T follicular helper cell (primary cell): ENCODE measurements around the gene KRT76.
"Not testable (repeated sequence)": the region's sequence is repeated elsewhere in the genome, so short reads cannot be mapped to it uniquely, and the experiment has no call there.

Source experiments
- DNase-seq: peaks from one replicate; pipeline ENCODE4 v3.0.0-alpha.2; 2020; ENCODE audit warnings: low read depth

The KRT76 gene

DNA sequence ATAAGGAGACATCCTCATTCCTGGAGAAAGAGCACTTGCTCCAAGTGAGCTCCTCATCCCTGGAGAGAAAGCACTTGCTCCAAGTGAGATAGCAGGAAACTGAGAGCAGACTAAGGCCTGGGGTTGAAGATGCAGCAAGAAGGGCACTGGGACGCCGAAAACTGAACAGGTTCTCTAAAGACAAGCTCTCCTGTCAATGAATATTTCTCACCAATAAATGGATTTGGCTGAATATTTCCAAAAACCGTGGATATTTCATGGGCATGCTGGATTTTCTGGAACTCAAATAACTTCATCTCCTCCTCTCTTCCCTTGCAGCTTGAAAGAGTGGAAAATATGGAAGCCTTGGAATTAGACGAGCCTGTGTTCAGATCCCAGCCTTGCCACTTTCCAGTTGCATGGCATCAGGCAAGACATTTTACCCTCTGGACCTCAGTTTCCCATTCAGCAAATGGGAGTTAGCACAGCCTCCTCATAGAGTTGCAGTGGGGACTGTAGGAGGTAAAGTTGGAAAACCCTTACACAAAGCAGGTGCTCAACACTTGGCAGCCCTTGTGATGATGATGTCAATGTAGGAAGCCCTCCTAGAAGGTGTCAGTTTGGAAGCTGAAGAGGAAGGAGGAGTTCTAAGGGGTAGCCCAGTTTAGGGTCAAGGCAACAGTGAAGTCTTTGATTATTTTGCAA lies 4.4 kb upstream of the KRT76 start:
- no peak for DNase-seq

DNA sequence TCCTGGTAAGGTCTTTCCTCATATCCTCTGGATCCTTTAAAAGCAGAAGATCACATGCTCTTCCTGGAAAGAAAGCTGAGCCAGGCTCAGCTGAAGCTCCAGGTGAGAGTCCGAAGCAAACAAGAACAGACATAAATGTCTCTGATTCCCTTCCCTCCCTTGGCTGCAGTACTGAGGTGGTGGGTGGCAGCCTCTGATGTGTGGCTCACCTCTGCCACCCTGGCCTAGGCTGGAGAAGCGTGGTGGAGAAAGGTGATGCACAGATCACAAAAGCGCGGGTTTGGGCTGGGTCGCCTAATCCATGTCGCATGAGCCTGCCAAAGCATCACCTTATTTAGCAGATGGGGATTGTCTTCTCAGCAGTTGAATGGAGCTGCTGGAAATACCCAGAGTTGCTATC lies 2.8 kb upstream of the KRT76 start:
- no peak for DNase-seq

DNA sequence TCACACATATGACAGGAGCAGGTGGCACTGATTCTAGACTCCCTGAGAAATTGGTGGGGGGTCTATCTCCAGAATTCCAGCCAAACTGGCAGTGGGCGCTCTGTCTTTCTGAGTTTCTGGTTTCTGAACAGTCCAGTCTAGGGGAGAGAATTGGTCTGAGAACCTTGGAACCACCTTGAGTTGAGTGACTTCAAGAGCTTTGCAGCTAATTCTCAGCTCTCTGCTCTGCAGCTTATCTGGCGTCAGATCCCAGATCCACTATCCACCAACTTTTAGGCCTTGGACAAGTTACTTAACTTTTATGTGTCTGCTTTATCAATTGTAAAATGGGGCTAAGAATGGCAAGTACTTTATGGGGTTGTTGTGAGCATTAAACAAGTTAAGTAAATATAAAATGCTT lies 1.7 kb upstream of the KRT76 start:
- DNase-seq, result no peak

DNA sequence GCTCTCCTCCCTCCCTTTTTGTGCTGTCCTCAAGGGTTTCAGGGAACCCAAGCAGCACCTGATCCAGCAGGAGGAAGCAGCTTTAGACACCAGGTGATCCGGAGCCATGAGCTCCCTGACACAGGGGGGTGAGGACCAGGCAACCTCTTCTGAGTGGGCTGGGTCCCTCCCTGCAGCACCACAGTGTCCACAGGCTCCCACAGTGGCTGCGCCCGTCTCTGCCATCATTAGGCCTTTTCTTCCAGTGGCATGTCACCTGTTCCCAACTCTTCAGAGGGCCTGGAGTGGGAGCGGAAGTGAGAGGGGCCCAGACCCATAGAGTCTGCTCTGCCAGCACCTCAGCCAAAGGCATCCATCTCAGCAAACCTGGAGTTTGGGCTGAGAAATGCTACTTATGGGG lies 421 bp upstream of the KRT76 start:
- no peak for DNase-seq

DNA sequence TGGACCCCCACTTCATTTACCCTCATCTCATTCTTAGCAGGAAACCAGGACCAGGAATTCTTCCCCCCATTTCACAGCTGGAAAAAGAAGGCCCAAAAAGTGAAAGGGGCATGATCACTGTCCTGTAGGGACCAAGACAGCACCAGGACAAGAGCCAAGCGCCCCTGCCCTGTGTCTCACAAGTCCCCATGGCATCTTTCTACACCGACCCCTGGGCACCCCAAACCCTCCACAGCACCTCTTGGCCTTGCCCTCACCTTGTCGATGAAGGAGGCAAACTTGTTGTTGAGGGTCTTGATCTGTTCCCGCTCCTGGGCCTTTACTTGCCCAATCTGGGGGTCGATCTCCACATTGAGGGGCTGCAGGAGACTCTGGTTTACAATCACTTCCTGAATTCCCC lies 710 bp downstream of the KRT76 start:
- DNase-seq, result no peak

DNA sequence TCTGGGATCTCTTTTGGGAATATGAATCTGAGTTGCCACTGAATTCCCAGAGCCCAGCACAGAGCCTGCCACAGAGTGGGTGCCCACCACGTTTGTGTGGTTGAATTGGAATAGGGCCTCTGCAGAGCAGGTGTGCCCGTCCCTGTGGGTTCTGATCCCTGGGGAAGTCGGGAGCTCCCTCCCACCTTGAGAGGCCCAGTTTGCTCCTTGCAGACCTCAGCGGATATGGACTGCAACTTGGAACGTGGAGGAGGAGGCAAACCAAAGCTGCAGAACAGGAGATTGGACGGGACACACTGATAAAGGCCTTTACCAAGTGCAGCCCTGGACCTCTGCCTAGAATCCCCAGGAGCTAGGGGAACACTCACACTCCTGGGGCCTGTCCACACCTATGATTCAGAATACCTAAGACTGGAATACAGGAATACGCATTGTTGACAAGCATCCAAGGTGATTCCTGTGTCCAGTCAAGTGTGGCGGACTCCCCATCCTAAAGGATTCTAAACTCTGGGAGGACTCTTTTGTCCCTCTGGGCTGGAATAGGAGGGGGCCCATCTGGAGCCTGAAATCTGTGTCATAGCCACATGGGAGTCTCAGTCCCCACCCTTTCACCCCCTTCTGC lies 2.4 kb downstream of the KRT76 start:
- no peak for DNase-seq

DNA sequence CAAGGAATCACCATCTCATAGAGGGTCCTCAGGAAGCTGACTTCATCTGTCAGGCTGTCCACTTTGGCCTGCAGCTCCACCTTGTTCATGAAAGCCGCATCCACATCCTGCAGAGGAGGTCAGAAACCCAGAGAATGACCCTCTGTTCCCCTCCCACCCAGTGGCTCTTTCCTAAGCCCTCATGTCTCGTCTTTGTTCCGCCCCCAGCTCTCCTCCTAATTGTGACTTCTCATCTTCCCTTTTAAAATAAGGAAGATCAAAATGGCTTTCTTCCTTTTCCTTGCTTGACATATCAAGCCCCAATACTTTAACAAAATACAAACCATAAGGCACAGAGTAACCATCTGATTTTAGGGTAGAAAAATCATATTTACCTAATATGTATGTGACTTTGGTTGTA lies 4.4 kb downstream of the KRT76 start:
- no peak for DNase-seq

DNA sequence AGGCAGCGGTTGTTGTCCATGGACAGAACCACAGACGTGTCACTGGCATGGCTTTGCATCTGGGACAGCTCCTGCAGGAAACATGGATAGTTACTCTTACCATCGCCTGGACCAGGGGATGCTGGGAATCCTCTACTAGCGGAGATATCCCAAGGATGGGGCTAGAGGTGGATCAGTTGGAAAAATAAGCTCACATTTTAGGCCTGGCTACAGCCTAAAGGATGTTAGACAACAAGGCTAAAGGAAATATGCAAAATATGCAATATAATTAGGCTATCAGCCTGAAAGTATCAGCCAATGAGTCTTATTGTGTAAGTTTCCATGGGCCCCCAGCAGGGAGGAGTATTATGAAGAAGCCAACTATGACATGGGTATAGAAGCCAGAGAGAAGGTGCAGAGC lies 5.0 kb downstream of the KRT76 start:
- DNase-seq, result no peak

DNA sequence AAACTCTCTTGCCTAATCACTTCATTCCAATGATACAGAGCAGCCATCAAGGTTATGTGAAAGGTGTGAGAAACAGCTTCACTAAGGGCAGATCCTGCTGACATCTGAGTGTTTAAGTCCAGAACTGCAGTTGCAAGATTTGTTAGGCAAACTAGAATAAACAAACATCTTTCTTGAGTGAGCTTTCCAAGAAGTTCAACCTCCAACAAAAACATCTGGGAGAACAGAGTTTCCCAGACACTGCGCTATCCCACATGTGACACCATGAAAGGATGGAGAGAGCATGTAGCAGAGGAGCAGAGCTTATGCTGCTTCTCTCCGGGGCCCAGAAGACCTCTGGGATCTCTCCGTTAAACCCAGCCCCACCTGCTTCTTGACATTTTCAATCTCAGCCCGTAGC lies 5.6 kb downstream of the KRT76 start:
- DNase-seq, result no peak

DNA sequence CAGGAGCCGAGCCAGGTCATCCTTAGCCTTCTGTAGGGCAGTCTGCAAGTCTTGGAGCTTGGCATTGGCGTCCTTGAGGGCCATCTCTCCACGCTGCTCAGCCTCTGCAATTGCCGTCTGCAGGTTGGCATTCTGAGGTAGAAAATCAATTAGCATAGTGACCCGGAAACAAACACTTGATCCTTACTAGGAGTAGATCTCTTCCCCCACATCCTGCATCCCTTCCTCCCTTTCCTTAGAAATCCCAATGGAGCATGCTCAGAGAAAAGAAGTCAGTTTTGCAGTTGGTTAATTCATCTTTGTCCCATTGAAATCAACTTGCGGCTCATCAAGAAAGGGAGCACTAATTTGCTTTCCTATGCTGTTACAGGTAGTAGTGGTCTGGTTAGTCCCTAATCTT lies 6.1 kb downstream of the KRT76 start:
- no peak for DNase-seq

DNA sequence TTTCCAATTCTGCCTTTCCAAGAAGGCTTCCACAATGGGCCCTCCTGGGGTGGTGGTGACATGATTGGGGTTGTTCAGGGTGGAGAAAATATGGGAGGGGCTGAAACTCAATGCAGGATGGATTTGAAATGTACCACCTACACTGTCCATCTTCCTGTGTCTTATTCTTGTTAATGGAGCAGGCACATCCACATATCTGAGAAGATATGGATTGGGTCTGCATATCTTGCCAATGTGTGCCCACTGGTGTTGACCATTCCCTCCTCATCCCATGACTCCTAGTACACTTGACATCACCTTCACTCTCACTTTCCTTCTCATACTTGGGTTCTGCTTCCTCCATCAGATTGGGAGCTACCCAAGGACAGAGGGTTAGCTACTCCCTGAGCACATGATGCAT lies 7.2 kb downstream of the KRT76 start:
- DNase-seq, result no peak

DNA sequence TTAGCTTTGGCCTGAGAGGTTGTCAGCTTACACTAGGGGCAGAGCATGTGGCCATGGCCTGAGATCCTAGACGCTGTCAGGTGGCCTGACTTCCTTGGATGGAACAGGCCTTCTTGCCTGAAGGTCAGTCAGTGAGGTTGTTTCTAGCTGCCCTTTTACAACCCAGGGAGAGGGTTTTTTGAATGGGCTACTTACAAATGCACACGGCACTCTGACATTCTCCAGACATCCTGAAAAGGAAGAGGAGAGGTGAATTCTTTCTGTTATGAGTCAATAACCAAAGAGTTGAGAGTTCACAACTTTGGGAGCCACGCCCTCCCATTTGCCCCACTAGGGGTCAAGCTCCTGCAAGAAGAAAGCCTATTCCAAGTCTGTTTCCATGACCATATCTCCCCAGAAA lies 7.8 kb downstream of the KRT76 start:
- no peak for DNase-seq

DNA sequence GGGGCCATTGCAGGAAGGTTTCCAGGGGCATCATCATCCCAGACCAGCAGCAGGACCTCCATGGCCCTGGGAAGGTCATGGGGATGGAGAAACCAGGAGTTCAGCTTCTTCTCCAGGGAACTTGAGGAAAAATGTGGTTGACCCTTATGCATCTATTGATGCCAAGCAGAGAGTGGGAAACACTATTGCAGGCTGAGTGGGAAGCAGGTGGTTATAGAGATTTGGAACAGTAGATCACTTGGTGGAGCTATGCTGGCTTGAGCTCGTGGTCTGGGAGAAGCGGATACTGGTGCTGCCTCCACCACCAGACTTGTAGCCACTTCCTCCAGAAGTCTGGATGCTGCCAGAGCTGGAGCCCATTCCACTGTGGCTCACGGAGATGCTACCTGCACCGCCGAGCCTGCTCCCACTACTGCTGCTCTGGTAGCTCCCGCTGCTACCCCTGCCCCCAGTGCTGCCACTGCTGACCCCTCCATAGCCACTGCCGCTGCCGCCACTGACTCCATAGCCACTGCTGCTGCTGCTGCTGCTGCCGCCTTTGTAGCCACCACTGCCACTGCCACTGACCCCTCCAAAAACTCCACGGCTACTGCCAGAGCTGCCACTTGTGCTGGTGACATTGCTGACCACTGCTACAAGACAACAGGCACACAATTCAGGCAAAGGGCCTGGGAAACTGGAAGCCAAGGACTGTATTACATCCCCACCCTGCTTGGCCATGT lies 8.5 kb downstream of the KRT76 start:
- no peak for DNase-seq

DNA sequence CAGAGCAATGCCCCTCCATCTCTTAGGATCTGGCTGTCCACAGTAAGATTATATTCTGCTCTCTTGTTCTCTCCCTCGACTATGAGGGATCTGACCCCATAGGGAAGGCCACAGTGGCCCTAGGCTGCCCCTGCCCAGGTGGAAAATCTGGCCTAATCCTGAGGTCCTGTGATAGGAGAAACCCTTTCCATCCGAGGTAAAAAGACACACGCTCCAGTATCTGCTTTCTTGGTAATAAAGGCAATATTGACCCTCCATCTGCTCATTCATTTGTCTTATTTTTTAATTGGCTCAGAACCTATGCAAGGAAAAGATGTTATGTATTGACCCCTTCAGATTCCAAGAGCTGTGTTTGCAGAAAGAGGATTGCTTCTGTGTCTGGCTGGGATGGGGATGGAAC lies 9.7 kb downstream of the KRT76 start:
- DNase-seq, result no peak

DNA sequence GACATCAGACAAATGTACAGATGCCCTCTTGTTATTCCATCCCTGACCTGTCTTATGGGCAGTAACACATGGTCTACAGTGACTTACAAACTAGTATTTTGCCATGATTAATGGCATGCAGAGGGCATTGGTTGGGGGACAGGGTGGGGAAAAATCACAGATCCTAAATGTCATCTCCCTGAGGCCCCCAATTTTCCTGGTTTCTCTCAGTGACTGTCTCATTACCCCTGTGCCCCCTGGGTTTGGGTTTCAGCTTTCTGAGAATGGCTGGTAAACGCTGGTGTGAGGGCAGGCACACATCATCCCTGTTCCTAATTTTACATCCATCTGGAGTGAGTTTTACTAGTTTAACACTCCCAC lies 10.1 kb downstream of the KRT76 start:
- DNase-seq, result no peak

DNA sequence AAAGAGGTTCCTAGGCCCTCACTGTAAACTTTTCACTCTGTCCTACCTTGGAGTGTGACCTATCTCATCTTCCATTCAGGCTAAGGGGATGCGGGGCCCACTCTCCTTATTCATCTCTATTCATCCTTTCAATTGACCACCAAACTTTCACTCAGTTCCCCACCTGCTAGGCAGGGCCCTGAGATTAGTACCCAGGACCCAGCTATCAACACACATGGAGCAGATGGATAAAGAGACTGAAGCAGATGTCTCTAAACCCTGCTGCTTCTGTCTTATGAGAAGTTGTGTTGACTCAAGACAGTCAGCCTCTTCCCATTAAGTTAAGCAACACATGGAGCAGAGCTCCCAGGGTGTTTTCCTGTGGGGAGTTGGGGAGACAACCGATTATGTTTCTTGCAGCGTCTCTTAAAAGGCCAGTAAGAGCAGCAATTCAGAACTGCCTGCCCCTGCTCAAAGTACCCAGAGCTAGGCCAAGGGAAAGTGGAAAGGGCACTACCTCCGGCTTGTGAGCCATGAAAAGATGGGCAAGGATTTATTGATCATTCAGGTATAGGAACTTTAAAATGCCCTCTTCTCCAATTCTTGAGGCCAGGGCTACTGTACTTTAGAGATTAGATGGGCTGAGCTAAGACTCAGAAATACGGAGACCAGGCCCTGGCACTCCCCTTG lies 10.7 kb downstream of the KRT76 start:
- DNase-seq, result no peak

DNA sequence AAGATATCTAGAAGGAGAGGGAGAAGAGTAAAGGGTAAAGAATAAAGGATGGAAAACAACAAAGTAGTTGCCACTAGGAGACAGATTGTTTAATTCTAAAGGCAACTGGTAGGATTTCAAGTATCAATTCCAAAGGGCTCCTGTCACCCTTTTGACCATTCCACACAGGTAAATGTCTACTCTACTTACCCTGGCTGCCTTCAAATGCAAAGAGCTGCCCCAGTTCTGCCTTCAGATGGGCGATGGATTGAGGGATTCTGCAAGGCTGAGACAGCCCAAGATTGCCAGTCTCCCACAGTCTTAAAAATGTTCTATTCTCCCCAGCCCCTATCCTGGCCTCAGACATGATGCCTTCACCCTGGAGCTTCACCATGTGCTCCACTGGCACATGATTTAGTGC lies 11.4 kb downstream of the KRT76 start:
- no peak for DNase-seq

DNA sequence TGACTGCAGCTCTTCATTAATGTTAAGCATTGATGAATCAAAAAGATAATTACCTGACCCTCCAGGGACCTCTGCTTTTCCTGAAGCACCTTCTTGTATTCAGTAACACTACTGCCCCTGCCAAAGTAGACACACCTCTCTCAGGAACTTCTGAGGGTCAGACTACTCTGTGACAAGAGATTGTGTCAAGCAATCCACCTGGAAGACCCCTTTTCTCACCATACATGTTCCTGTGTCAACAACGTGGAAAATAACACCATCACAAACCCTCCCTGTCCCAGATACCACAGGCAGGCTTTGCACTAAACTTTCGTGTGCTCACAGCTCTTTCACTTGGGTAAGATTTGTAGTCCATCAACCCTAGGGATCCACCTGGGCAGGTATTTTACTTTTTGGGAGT lies 13.2 kb downstream of the KRT76 start:
- DNase-seq, result no peak

DNA sequence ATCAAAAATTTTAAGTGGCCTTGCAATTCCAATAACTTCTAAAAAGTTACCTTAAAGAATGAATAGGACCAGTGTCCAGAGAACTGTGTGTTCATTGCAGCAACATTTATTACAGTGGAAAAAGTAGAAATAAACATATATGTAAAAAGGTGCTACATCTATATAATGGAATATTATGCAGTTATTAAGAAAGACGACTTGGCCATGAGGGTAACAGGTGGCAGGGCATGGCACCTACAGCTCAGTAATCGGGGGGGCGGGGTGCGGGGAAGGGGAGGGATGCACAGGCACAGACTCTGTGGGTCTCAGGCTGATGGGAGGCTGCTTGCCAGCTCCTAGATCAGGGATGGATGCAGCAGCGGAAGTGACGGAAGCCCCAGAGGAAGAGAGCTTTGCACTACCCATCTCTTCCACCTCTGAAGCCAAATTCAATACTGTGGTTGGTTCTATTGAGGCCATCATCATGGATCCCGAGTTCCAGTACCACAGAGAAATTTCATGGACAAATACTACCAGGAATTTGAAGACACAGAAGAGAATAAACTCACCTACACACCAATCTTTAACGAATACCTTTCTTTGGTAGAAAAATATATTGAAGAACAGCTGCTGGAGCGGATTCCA lies 14.0 kb downstream of the KRT76 start:
- DNase-seq, result no peak

DNA sequence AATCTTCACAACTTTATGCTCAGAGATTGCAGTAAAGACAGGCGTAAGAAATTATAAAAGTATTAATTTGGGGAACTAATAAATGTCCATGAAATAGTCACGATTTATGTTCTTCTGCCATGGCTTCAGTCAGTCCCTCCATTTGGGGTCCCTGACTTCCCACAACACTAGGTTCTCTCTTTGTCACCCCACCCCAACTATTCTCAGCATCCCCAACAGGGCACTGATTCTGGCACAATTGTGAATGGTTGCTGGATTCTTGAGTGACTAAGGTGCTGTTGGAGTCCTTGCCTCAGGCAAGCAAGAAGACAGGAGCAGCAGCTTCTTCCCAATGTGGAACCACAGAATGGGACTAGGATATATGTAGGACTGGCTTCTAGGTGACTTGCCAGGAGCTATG lies 15.3 kb downstream of the KRT76 start:
- DNase-seq, result no peak

DNA sequence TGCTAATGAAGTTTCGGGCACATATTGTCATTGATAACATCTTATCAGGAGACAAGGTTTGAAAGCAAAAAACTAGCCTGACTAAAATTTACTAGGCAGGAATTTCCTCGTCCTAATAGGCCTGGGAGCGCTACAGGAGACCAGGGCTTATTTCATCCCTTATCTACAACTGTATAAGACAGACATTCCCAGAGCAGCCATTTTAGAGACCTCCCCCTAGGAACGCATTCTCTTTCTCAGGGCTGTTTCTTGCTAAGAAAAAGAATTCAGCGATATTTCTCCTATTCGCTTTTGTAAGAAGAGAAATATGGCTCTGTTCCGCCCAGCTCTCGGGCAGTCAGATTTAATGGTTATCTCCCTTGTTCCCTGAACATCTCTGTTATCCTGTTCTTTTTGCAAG lies 15.9 kb downstream of the KRT76 start:
- DNase-seq, result not testable (repeated sequence)

DNA sequence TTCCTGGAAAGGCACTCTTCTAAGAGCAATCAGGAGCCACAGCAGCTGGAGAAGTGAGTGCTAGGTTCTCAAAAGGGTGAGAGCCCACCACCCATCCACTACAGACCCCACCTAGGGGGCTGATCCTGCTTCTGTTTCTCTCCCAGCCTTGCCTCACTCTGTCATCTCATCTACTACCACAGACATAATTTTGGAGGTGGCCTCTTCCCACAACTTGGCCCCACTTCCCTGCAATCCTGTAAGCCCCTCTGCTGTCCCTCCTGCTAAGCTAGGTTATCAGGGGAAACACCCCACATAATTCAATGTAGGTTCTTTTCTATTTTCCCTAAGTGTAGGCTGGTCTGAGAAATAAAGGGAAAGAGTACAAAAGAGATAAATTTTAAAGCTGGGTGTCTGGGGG lies 16.5 kb downstream of the KRT76 start:
- no peak for DNase-seq

DNA sequence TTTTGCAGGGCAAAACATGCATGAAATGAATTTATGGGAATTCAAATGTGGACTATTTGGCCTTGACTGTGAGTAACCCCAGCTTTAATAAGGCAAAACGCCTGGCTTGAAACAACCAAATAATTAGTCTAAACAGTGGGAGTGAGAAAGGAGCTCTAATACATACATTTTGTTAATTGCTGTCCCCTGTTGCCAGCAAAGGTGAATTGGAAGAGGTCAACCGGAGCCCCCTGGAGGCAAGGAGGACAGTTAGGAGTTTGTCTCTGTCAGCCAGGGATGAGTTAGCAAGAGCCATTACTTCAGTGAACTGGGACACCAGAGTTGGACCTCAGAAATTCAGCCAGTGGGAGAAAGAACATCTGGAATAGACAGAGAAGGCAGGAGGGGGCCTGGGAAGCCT lies 17.4 kb downstream of the KRT76 start:
- DNase-seq, result no peak
